ENCODE measurements around the gene PHF13. TPM values are rescaled to one million over a fixed set of nuclear protein-coding genes. Genes with fewer than 3 reads are reported as not detected.

Gene PHF13
- total RNA-seq, 1 experiment from 2014 or later = 55.8 TPM

- Histone ChIP-seq H4K8ac (replicated peaks; ENCODE audit: insufficient read length, low read depth, low read length) (no peak overlapping the region), H3K9me3 (ENCODE audit: control insufficient read depth, low read depth, low read length) (no peaks in the 10 kb centered on the region), H3T11ph (ENCODE audit: low read length) (no peak overlapping the region), H3K23ac (ENCODE audit: insufficient read length, low read depth, low read length) (no peak overlapping the region), H4K91ac (ENCODE audit: insufficient read length, low read depth, low read length) (no peak overlapping the region), H3K14ac (ENCODE audit: insufficient read depth, low read length) (no peak overlapping the region), H2BK20ac (ENCODE audit: low read depth, low read length, poor library complexity, severe bottlenecking) (no peak overlapping the region), H3K79me1 (ENCODE audit: insufficient read depth, low read depth, low read length, poor library complexity, severe bottlenecking) (no peaks in the 10 kb centered on the region), H4K5ac (ENCODE audit: insufficient read length, low read depth, low read length) (no peak overlapping the region), H3K56ac (ENCODE audit: insufficient read length, low read depth, low read length) (no peak overlapping the region), H3K9ac (ENCODE audit: extremely low read depth, insufficient read length, low read length) (no peak overlapping the region), H3K23me2 (ENCODE audit: insufficient read length, low read depth, low read length, poor library complexity, severe bottlenecking) (no peaks in the 10 kb centered on the region), H3K18ac (ENCODE audit: insufficient read length, low read depth, low read length) (no peak overlapping the region), H2BK120ac (ENCODE audit: low read depth, low read length, poor library complexity, severe bottlenecking) (no peak overlapping the region), H2BK12ac (ENCODE audit: insufficient read length, low read depth, low read length) (no peak overlapping the region), H3K4me2 (ENCODE audit: insufficient read depth, insufficient read length, low read length) (no peak overlapping the region), H4K20me1 (ENCODE audit: control insufficient read depth, insufficient read depth, insufficient read length) (no peaks in the 10 kb centered on the region), H2AK5ac (ENCODE audit: insufficient read length, low read length) (no peak overlapping the region), H3K79me2 (ENCODE audit: insufficient read depth, low read length) (no peaks in the 10 kb centered on the region), H3K4ac (ENCODE audit: low read depth, low read length) (no peak overlapping the region), H3K27me3 (ENCODE audit: insufficient read depth, low read length) (no peaks in the 10 kb centered on the region), H2BK15ac (ENCODE audit: low read depth, low read length) (no peak overlapping the region), H2BK5ac (ENCODE audit: insufficient read length, low read length) (no peak overlapping the region), H3K4me1 (ENCODE audit: insufficient read depth, low read length) (no peaks in the 10 kb centered on the region), H2AFZ (ENCODE audit: low read length) (no peak overlapping the region), H3K27ac (ENCODE audit: insufficient read length, low read depth, low read length) (no peak overlapping the region)
- DNase-seq = no peak
- Mint-ChIP-seq H3K27ac (peak overlapping the region in 1 of 3 experiments; percentile 40; a peak in 1 of 7 replicates), H3K9me3 (no peaks in the 10 kb centered on the region), H3K4me1 (peaks cover 0 to 3% of the 10 kb centered on the region in 2 experiments; a peak in 1 of 4 replicates), H3K4me3 (no peak overlapping the region), H3K36me3 (ENCODE audit: insufficient read depth in 1 of 3, low read depth in 3 of 3) (peaks cover 11 to 44% (median 42%) of the 10 kb centered on the region in 3 experiments; a peak in 6 of 7 replicates), H3K27me3 (ENCODE audit: low read depth) (no peaks in the 10 kb centered on the region)
- TF ChIP-seq CTCF (conservative IDR thresholded peaks at IDR 0.05) = no peak
- no CpG with 5 or more reads among the region's 24 CpGs for WGBS (ENCODE audit: extremely low coverage, insufficient read length, low lambda C conversion rate)
These were observed 24.5 kb upstream of the PHF13 start for GRCh38 chr1:6588893-6589520.
